DOHH2 (cell line): ENCODE results near the gene COPZ1.

Source experiments
- CTCF ChIP-seq: fragments of 200-600 bp; sonication (generic); IDR thresholded peaks from one replicate; pipeline ENCODE4 v1.5.1; 2014; ENCODE audit warnings: antibody characterized with exemption, mild to moderate bottlenecking, low read depth, low read length; ENCODE audit not compliant: poor library complexity, severe bottlenecking
- EZH2phosphoT487 ChIP-seq: fragments of 200-600 bp; sonication (generic); IDR thresholded peaks from 2 replicates; pipeline ENCODE4 v1.6.1; 2017; ENCODE audit warnings: borderline replicate concordance, mild to moderate bottlenecking, antibody characterized with exemption, low read length, moderate library complexity, mixed read lengths

- no peak for TF ChIP-seq CTCF
- TF ChIP-seq EZH2phosphoT487: no peak
Observed at GRCh38 chr12:54337854-54338650, 13.1 kb downstream of the COPZ1 start.
